GM23248 (cell line): ENCODE results near the gene MORC2. TPM values are rescaled to one million over a fixed set of nuclear protein-coding genes. Genes with fewer than 3 reads are reported as not detected.

ENCODE experiments used
- DNase-seq: peaks from one replicate; pipeline ENCODE4 v3.0.0-alpha.2; 2015
- H2AFZ ChIP-seq: fragments of 200-600 bp; sonication (generic); 2 replicates; pipeline ENCODE4 v1.6.1; 2016; ENCODE audit warnings: antibody characterized with exemption
- H3F3A ChIP-seq: fragments of 200-600 bp; sonication (generic); 2 replicates; pipeline ENCODE4 v1.6.1; 2016; ENCODE audit warnings: mild to moderate bottlenecking, antibody characterized with exemption, mixed run types; ENCODE audit not compliant: insufficient read depth
- H3K27ac ChIP-seq: fragments of 200-600 bp; sonication (generic); 2 replicates; pipeline ENCODE4 v1.5.1; 2016; ENCODE audit warnings: mild to moderate bottlenecking
- H3K27me3 ChIP-seq: fragments of 200-600 bp; sonication (generic); replicated peaks from 2 replicates; pipeline ENCODE4 v1.6.1; 2016; ENCODE audit warnings: mild to moderate bottlenecking; ENCODE audit not compliant: insufficient read depth
- H3K36me3 ChIP-seq: fragments of 200-600 bp; sonication (generic); 2 replicates; pipeline ENCODE4 v1.6.1; 2016; ENCODE audit warnings: low read depth, mild to moderate bottlenecking
- H3K4me1 ChIP-seq: fragments of 200-600 bp; sonication (generic); 2 replicates; pipeline ENCODE4 v1.6.1; 2016; ENCODE audit warnings: mild to moderate bottlenecking; ENCODE audit not compliant: insufficient read depth
- H3K4me2 ChIP-seq: fragments of 200-600 bp; sonication (generic); one replicate; pipeline ENCODE4 v1.6.1; 2016; ENCODE audit warnings: mild to moderate bottlenecking; ENCODE audit not compliant: unreplicated experiment
- H3K4me3 ChIP-seq: fragments of 200-600 bp; sonication (generic); 2 replicates; pipeline ENCODE4 v1.5.1; 2016; ENCODE audit warnings: mild to moderate bottlenecking
- H3K79me2 ChIP-seq: fragments of 200-600 bp; sonication (generic); 2 replicates; pipeline ENCODE4 v1.6.1; 2016; ENCODE audit warnings: mild to moderate bottlenecking; ENCODE audit not compliant: insufficient read depth
- H3K9ac ChIP-seq: fragments of 200-600 bp; sonication (generic); 2 replicates; pipeline ENCODE4 v1.6.1; 2016; ENCODE audit warnings: mild to moderate bottlenecking
- H3K9me2 ChIP-seq: fragments of 200-600 bp; sonication (generic); 2 replicates; pipeline ENCODE4 v1.6.1; 2016; ENCODE audit warnings: mixed run types, mild to moderate bottlenecking, moderate library complexity; ENCODE audit not compliant: insufficient read depth
- H3K9me3 ChIP-seq: fragments of 200-600 bp; sonication (generic); one replicate; pipeline ENCODE4 v1.6.1; 2017; ENCODE audit warnings: low read depth
- H4K20me1 ChIP-seq: fragments of 200-600 bp; sonication (generic); 2 replicates; pipeline ENCODE4 v1.6.0; 2016; ENCODE audit not compliant: insufficient read depth
- EZH2 ChIP-seq: fragments of 200-600 bp; sonication (generic); IDR thresholded peaks from 2 replicates; pipeline ENCODE4 v1.6.1; 2018; ENCODE audit warnings: antibody characterized with exemption, mild to moderate bottlenecking; ENCODE audit not compliant: insufficient read depth, poor library complexity, severe bottlenecking
- EZH2phosphoT487 ChIP-seq: fragments of 200-600 bp; sonication (generic); IDR thresholded peaks from 2 replicates; pipeline ENCODE4 v1.6.1; 2018; ENCODE audit warnings: antibody characterized with exemption, moderate library complexity, mild to moderate bottlenecking, low read depth; ENCODE audit not compliant: insufficient read depth
- WGBS, 2 experiments: methylation state at CpG; one replicate each; pipeline ENCODE4 v1.1.6; 2015 to 2017; ENCODE audit warnings: low lambda C conversion rate in 2 of 2, low coverage in 1 of 2; ENCODE audit errors: missing lambda C conversion rate in 2 of 2; 5-methylcytosine and 5-hydroxymethylcytosine counted together
- in situ Hi-C: fragments of 300-500 bp; cut with MboI; formaldehyde crosslinking; loops from 2 replicates; pipeline ENCODE4 v1.15.0; 2020
- polyA plus RNA-seq: library from polyadenylated mRNA; unstranded; fragments of >200 nt; fragmentation: Nextera tagmentation; extraction: Ambion mirVana; gene quantifications from 2 replicates; pipeline ENCODE4 v1.2.1, GENCODE V29; 2016
- total RNA-seq: library from RNA; depleted of rRNA; stranded (reverse); fragments of >200 nt; shearing (Covaris generic); gene quantifications from 2 replicates; pipeline ENCODE4 v1.2.3, GENCODE V29; 2014

MORC2 gene
- total and polyA plus RNA-seq, 2 experiments from 2014 or later: 13.2 to 16.8 TPM

- no peak overlapping the region for H3K4me2 ChIP-seq
- H3K27ac ChIP-seq: no peak overlapping the region
- no peaks in the 10 kb centered on the region for H3K27me3 ChIP-seq
- no peaks in the 10 kb centered on the region for H3K36me3 ChIP-seq
- H3K9ac ChIP-seq: no peak overlapping the region
- no peak overlapping the region for H2AFZ ChIP-seq
- in situ Hi-C loops: no loop called here
- no peaks in the 10 kb centered on the region for H4K20me1 ChIP-seq
- no peaks in the 10 kb centered on the region for H3K9me3 ChIP-seq
- DNase-seq: no peak
- no peak overlapping the region for H3K4me3 ChIP-seq
- H3K9me2 ChIP-seq: no peaks in the 10 kb centered on the region
- H3K4me1 ChIP-seq: no peaks in the 10 kb centered on the region
- no peaks in the 10 kb centered on the region for H3K79me2 ChIP-seq
- WGBS, 2 experiments: 79 to 85% methylated on average over 18 of the region's 18 CpGs
- no peaks in the 10 kb centered on the region for H3F3A ChIP-seq
- TF ChIP-seq EZH2 (no peak), EZH2phosphoT487 (no peak)
These were observed 84.2 kb downstream of the MORC2 start for GRCh38 chr22:30884211-30885000.

- Histone ChIP-seq H4K20me1 (no peaks in the 10 kb centered on the region), H2AFZ (no peak overlapping the region), H3K9me3 (no peaks in the 10 kb centered on the region), H3K27me3 (no peaks in the 10 kb centered on the region), H3K79me2 (no peaks in the 10 kb centered on the region), H3K9ac (no peak overlapping the region), H3K4me3 (no peak overlapping the region), H3F3A (no peaks in the 10 kb centered on the region), H3K4me2 (no peak overlapping the region), H3K36me3 (no peaks in the 10 kb centered on the region), H3K4me1 (no peaks in the 10 kb centered on the region), H3K27ac (no peak overlapping the region), H3K9me2 (no peaks in the 10 kb centered on the region)
- in situ Hi-C loops: no loop called here
- no peak for TF ChIP-seq EZH2
- TF ChIP-seq EZH2phosphoT487: no peak
- DNase-seq: no peak
- WGBS, 2 experiments: 87 to 95% methylated on average over 6 to 7 of the region's 7 CpGs
These were observed 84.9 kb downstream of the MORC2 start for GRCh38 chr22:30883586-30884145.

GRCh38 chr22:30882974-30883533, 85.5 kb downstream of the MORC2 start:
- in situ Hi-C loops: no loop called here
- TF ChIP-seq EZH2: no peak
- no peak for TF ChIP-seq EZH2phosphoT487
- DNase-seq: no peak

GRCh38 chr22:30882184-30882717, 86.3 kb downstream of the MORC2 start:
- H3K27ac ChIP-seq: no peak overlapping the region
- H3K79me2 ChIP-seq: no peaks in the 10 kb centered on the region
- H3K36me3 ChIP-seq: no peaks in the 10 kb centered on the region
- H3K4me1 ChIP-seq: no peaks in the 10 kb centered on the region
- no peaks in the 10 kb centered on the region for H3K9me2 ChIP-seq
- H3K9ac ChIP-seq: no peak overlapping the region
- H3K9me3 ChIP-seq: no peaks in the 10 kb centered on the region
- no peaks in the 10 kb centered on the region for H4K20me1 ChIP-seq
- WGBS, 2 experiments: 88 to 93% methylated on average over 6 of the region's 6 CpGs
- in situ Hi-C loops: no loop called here
- no peak overlapping the region for H3K4me3 ChIP-seq
- H3K27me3 ChIP-seq: no peaks in the 10 kb centered on the region
- TF ChIP-seq EZH2: no peak
- TF ChIP-seq EZH2phosphoT487: no peak
- H3K4me2 ChIP-seq: no peak overlapping the region
- H2AFZ ChIP-seq: no peak overlapping the region
- no peak for DNase-seq
- no peaks in the 10 kb centered on the region for H3F3A ChIP-seq

More at GRCh38 chr22:30882974-30883533, 85.5 kb downstream of the MORC2 start:
- Histone ChIP-seq H3K27me3 (no peaks in the 10 kb centered on the region), H3K79me2 (no peaks in the 10 kb centered on the region), H3K4me3 (no peak overlapping the region), H3K36me3 (no peaks in the 10 kb centered on the region), H3K9me3 (no peaks in the 10 kb centered on the region), H3K27ac (no peak overlapping the region), H3K4me1 (no peaks in the 10 kb centered on the region), H3K4me2 (no peak overlapping the region), H3K9me2 (no peaks in the 10 kb centered on the region), H3K9ac (no peak overlapping the region), H4K20me1 (no peaks in the 10 kb centered on the region), H2AFZ (no peak overlapping the region), H3F3A (no peaks in the 10 kb centered on the region)
- WGBS, 2 experiments: 80 to 92% methylated on average over 4 of the region's 4 CpGs
